Measurements from ENCODE around the gene PFDN5.

PFDN5 gene

DNA sequence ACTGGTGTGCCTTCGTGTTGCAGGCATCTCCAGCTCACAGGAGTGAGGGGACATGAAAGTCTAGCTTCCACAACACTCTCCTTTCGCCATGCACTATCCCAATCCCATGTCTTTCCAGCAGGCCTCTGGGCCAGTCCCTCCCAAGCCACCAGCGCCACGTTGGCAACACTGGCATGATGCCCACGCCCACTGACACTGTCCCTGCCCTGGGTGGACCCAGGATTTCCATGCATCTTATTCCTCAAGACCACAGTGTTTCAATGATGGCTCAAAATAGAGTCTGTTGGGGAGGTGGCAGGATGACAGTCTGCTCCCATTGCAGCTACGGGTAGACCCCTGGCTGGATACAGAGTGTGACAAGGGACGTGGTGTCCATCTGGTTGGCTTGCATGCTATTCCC is 38.5 kb downstream of the PFDN5 start:
- Histone ChIP-seq H3K4me3 (ENCODE audit: low read depth, low read length) (no peak overlapping the region), H3K27me3 (no peaks in the 10 kb centered on the region), H3K4me1 (peaks cover 22% of the 10 kb centered on the region), H3K9me3 (no peaks in the 10 kb centered on the region), H3K36me3 (no peaks in the 10 kb centered on the region)
- TF ChIP-seq, protein P1, sequence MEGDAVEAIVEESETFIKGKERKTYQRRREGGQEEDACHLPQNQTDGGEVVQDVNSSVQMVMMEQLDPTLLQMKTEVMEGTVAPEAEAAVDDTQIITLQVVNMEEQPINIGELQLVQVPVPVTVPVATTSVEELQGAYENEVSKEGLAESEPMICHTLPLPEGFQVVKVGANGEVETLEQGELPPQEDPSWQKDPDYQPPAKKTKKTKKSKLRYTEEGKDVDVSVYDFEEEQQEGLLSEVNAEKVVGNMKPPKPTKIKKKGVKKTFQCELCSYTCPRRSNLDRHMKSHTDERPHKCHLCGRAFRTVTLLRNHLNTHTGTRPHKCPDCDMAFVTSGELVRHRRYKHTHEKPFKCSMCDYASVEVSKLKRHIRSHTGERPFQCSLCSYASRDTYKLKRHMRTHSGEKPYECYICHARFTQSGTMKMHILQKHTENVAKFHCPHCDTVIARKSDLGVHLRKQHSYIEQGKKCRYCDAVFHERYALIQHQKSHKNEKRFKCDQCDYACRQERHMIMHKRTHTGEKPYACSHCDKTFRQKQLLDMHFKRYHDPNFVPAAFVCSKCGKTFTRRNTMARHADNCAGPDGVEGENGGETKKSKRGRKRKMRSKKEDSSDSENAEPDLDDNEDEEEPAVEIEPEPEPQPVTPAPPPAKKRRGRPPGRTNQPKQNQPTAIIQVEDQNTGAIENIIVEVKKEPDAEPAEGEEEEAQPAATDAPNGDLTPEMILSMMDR (IDR thresholded peaks at IDR 0.05; ENCODE audit: low read depth, low read length) = no peak
- DNase-seq = no peak

DNA sequence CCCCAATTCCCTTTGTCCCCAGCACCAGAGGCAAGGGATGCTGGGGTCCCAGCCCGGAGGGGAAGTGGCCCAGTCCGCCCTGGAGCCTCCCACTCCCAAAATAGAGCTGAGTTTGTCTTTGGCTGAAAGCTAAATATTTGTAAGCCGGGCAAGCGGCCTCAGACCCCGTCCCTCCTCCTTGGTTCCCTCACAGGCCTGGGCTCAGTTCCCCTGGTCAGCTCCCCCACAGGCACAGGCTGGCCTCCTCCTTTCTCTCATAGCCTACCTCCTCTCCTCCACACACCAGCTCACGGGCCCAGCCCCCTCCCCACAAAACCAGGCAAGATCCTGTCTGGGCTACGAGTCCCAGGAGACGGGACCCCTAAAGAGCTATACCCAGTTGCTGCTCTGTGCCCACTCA is 39.5 kb downstream of the PFDN5 start:
- no peak for DNase-seq
- Histone ChIP-seq H3K4me3 (ENCODE audit: low read depth, low read length) (no peak overlapping the region), H3K9me3 (no peaks in the 10 kb centered on the region), H3K27me3 (no peaks in the 10 kb centered on the region), H3K4me1 (peaks cover 27% of the 10 kb centered on the region), H3K36me3 (no peaks in the 10 kb centered on the region)
- TF ChIP-seq, protein P1 (IDR thresholded peaks at IDR 0.05; ENCODE audit: low read depth, low read length) = no peak

DNA sequence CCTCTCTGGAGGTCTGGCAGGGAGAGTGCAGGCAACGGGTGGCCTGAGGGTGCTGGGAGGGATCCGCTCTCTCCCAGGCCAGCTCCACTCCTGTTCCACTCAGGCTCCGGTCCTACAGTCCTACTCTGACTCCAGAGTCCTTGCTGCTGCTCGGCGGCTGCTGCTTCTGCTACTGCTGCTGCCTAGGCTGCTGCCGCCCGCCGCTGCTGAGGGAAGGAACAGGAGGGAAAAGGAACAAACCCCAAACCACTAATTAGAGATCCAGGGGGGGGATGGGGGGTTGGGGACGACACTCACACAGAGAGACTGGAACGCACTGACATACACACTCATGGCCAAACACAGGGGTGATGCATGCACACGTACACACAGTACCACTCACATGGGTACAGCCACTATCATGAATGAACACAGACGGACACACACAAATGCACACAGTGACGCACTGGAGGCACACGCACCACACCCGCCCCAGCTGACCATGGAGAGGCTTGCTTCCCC is 40.9 kb downstream of the PFDN5 start, which contains the start of gene SP7:
TSS of gene SP7 (minus strand) at position 174 of the 501 bp plus-strand sequence. CDS start 708 bp downstream, outside the sequence.
- Histone ChIP-seq H3K4me3 (ENCODE audit: low read depth, low read length) (no peak within 1 kb of the TSS), H3K4me1 (peaks cover 27% of the 10 kb centered on the region), H3K36me3 (no peaks in the 10 kb centered on the region), H3K9me3 (no peaks in the 10 kb centered on the region), H3K27me3 (no peaks in the 10 kb centered on the region)
- peak; percentile 43 for DNase-seq
- TF ChIP-seq, protein P1 (IDR thresholded peaks at IDR 0.05; ENCODE audit: low read depth, low read length) = no peak

DNA sequence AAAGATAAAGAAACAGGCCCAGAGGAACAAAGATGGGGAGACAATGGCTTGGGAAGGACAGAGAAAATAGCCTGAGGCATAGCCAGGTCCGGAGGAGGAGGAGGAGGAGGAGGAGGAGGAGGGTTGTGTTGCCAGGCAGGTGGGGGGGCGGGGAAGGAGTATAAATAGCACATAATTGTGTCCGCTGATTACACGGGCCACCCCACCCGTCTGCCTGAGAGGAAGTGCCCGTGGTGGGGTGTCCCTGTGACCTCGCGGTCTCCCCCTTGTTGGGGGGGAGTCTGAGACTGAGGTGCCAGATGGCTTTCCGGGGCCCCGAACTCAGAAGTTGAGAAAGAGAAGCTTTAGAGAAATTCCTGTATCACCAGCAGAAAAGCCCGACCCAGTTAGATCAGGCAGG is 42.7 kb downstream of the PFDN5 start:
- no peak overlapping the region for H3K4me3 ChIP-seq (ENCODE audit: low read depth, low read length)
- TF ChIP-seq, protein P1 (IDR thresholded peaks at IDR 0.05; ENCODE audit: low read depth, low read length) = no peak
- no peaks in the 10 kb centered on the region for H3K27me3 ChIP-seq
- H3K9me3 ChIP-seq = no peaks in the 10 kb centered on the region
- peaks cover 27% of the 10 kb centered on the region for H3K4me1 ChIP-seq
- DNase-seq = no peak
- H3K36me3 ChIP-seq = no peaks in the 10 kb centered on the region

DNA sequence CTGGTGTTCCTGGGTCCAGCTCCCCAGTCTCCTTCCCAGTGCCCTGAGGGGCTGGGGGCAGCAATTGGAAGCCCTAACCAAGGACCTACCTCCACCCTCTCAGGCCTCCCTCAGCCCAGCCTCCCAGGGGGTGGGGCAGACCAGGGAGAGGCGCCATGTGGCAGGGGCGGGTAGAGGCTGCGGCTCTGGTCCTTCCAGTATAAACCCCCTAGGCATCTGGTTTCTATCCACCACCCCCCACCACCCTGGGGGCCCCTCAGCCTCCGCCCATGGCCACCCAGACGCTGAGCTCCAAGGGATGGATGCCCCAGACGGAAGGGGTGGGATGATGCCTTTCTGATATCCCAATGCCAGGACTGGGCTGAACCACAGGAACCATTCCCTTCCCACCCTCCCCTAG is 43.6 kb downstream of the PFDN5 start:
- Histone ChIP-seq H3K9me3 (no peaks in the 10 kb centered on the region), H3K4me3 (ENCODE audit: low read depth, low read length) (peak overlapping the region; percentile 12; the same call in 1 of the 2 replicates), H3K4me1 (peaks cover 27% of the 10 kb centered on the region), H3K36me3 (no peaks in the 10 kb centered on the region), H3K27me3 (no peaks in the 10 kb centered on the region)
- TF ChIP-seq, protein P1 (IDR thresholded peaks at IDR 0.05; ENCODE audit: low read depth, low read length) = no peak
- peak; percentile 87 for DNase-seq

DNA sequence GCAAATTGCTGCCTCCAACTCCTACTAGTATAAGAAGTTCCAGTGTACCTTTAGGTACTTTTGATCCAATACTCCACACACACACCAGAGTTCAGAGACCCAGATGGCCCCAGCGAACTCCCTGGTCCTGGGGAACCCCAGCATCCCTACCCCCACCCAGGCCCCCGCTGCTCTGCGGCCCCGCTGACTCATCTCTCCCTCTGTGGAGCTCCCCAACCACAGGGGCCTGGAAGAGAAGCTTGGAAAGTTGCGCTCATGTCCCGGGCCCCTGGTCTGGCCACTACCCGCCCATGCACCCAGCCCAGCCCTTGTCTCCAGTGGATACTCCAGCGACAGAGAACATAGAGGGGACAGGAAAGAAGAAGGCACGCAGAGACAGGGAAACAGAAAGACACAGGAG is 45.1 kb downstream of the PFDN5 start:
- TF ChIP-seq, protein P1 (IDR thresholded peaks at IDR 0.05; ENCODE audit: low read depth, low read length) = no peak
- no peaks in the 10 kb centered on the region for H3K27me3 ChIP-seq
- H3K36me3 ChIP-seq = no peaks in the 10 kb centered on the region
- peaks cover 34% of the 10 kb centered on the region for H3K4me1 ChIP-seq
- H3K9me3 ChIP-seq = no peaks in the 10 kb centered on the region
- no peak overlapping the region for H3K4me3 ChIP-seq (ENCODE audit: low read depth, low read length)
- no peak for DNase-seq
